GM23338 (cell line): ENCODE data around the gene DPYSL5. TPM values are rescaled to one million over a fixed set of nuclear protein-coding genes. Genes with fewer than 3 reads are reported as not detected.

Source experiments
- ATAC-seq: fragments of 200-7000 bp; cut with Tn5 transposase; 3 replicates; pipeline ENCODE4 v1.9.1; 2020
- DNase-seq: peaks from one replicate; pipeline ENCODE4 v3.0.0-alpha.2; 2015; ENCODE audit warnings: low spot score
- H2AFZ ChIP-seq: fragments of 200-600 bp; sonication (generic); 2 replicates; pipeline ENCODE4 v1.8.0; 2016; ENCODE audit warnings: antibody characterized with exemption, mild to moderate bottlenecking, moderate library complexity
- H3F3A ChIP-seq: fragments of 200-600 bp; sonication (generic); replicated peaks from 2 replicates; pipeline ENCODE4 v1.8.0; 2017; ENCODE audit warnings: antibody characterized with exemption, mixed run types, low read depth
- H3K27ac ChIP-seq: fragments of 200-600 bp; sonication (generic); 2 replicates; pipeline ENCODE4 v1.6.1; 2016; ENCODE audit warnings: low read depth
- H3K27me3 ChIP-seq: fragments of 200-600 bp; sonication (generic); 2 replicates; pipeline ENCODE4 v1.8.0; 2016; ENCODE audit warnings: mild to moderate bottlenecking, mixed run types, moderate library complexity; ENCODE audit not compliant: insufficient read depth
- H3K36me3 ChIP-seq: fragments of 200-600 bp; sonication (generic); 2 replicates; pipeline ENCODE4 v1.8.0; 2016; ENCODE audit warnings: mild to moderate bottlenecking; ENCODE audit not compliant: insufficient read depth
- H3K4me1 ChIP-seq: fragments of 200-600 bp; sonication (generic); 2 replicates; pipeline ENCODE4 v1.8.0; 2016; ENCODE audit warnings: mild to moderate bottlenecking, moderate library complexity; ENCODE audit not compliant: insufficient read depth
- H3K4me2 ChIP-seq: fragments of 200-600 bp; sonication (generic); 2 replicates; pipeline ENCODE4 v1.7.1; 2017; ENCODE audit warnings: mixed run types
- H3K4me3 ChIP-seq: fragments of 200-600 bp; sonication (generic); 2 replicates; pipeline ENCODE4 v1.6.1; 2016; ENCODE audit warnings: mixed run types
- H3K79me2 ChIP-seq: fragments of 200-600 bp; sonication (generic); replicated peaks from 2 replicates; pipeline ENCODE4 v1.8.0; 2017; ENCODE audit warnings: mild to moderate bottlenecking; ENCODE audit not compliant: insufficient read depth
- H3K9me2 ChIP-seq: fragments of 200-600 bp; sonication (generic); 2 replicates; pipeline ENCODE4 v1.8.0; 2017; ENCODE audit not compliant: insufficient read depth
- H4K20me1 ChIP-seq: fragments of 200-600 bp; sonication (generic); replicated peaks from 2 replicates; pipeline ENCODE4 v1.8.0; 2017; ENCODE audit warnings: mild to moderate bottlenecking; ENCODE audit not compliant: insufficient read depth
- H3K27ac Mint-ChIP-seq: 2 replicates; pipeline ENCODE4 v1.8.0; 2020; ENCODE audit warnings: inconsistent platforms, mild to moderate bottlenecking, moderate library complexity, mixed read lengths
- H3K27me3 Mint-ChIP-seq: 3 replicates; pipeline ENCODE4 v1.8.0; 2022; ENCODE audit warnings: low read depth, mild to moderate bottlenecking, moderate library complexity, mixed read lengths, inconsistent platforms; ENCODE audit not compliant: insufficient read depth, poor library complexity
- H3K36me3 Mint-ChIP-seq: 3 replicates; pipeline ENCODE4 v1.8.0; 2021; ENCODE audit warnings: low read depth, mild to moderate bottlenecking, inconsistent platforms, moderate library complexity, mixed read lengths
- H3K4me1 Mint-ChIP-seq: 3 replicates; pipeline ENCODE4 v1.8.0; 2020; ENCODE audit warnings: mild to moderate bottlenecking, inconsistent platforms, mixed read lengths
- H3K4me3 Mint-ChIP-seq: 3 replicates; pipeline ENCODE4 v1.8.0; 2021; ENCODE audit warnings: moderate library complexity, mild to moderate bottlenecking, inconsistent platforms, mixed read lengths
- H3K9me3 Mint-ChIP-seq: 3 replicates; pipeline ENCODE4 v1.8.0; 2020; ENCODE audit warnings: moderate library complexity, mild to moderate bottlenecking, inconsistent platforms, mixed read lengths
- CREB1 ChIP-seq: fragments of 250-450 bp; sonication (Bioruptor Pico); IDR thresholded peaks from 2 replicates; pipeline ENCODE4 v1.5.0; 2020; ENCODE audit warnings: low read depth, mild to moderate bottlenecking, moderate library complexity
- ETS1 ChIP-seq: IDR thresholded peaks from 2 replicates; pipeline ENCODE4 v1.6.1; 2016; ENCODE audit warnings: antibody characterized with exemption
- EZH2 ChIP-seq: fragments of 200-600 bp; sonication (generic); IDR thresholded peaks from one replicate; pipeline ENCODE4 v1.8.0; 2017; ENCODE audit warnings: antibody characterized with exemption, mild to moderate bottlenecking, low read depth; ENCODE audit not compliant: unreplicated experiment
- JUNB ChIP-seq: IDR thresholded peaks from one replicate; pipeline ENCODE4 v1.6.1; 2016; ENCODE audit warnings: antibody characterized with exemption; ENCODE audit not compliant: unreplicated experiment
- NANOG ChIP-seq: IDR thresholded peaks from 2 replicates; pipeline ENCODE4 v1.6.1; 2016; ENCODE audit warnings: antibody characterized with exemption, borderline replicate concordance
- STAT1 ChIP-seq: IDR thresholded peaks from one replicate; pipeline ENCODE4 v1.6.1; 2016; ENCODE audit warnings: antibody characterized with exemption; ENCODE audit not compliant: unreplicated experiment
- ZNF114 ChIP-seq: fragments of 250-450 bp; sonication (Bioruptor Pico); IDR thresholded peaks from 2 replicates; pipeline ENCODE4 v1.5.0; 2020; ENCODE audit warnings: mild to moderate bottlenecking, moderate library complexity
- polyA plus RNA-seq: library from polyadenylated mRNA; unstranded; fragments of >200 nt; fragmentation: Nextera tagmentation; extraction: Ambion mirVana; gene quantifications from 2 replicates; pipeline ENCODE4 v1.2.1, GENCODE V29; 2016
- total RNA-seq: library from RNA; depleted of rRNA; stranded (reverse); fragments of >200 nt; shearing (Covaris generic); gene quantifications from 2 replicates; pipeline ENCODE4 v1.2.3, GENCODE V29; 2014
- TF ChIP-seq, protein P1 (sequence below): IDR thresholded peaks from one replicate; pipeline ENCODE4 v1.6.1; 2018; ENCODE audit warnings: antibody characterized with exemption; ENCODE audit not compliant: unreplicated experiment
- TF ChIP-seq, protein P2 (sequence below), 2 experiments: fragments of 200-600 bp in 1 of 2; sonication (generic) in 1 of 2; conservative IDR thresholded peaks; 2 replicates each; pipeline versions ENCODE4 v1.5.1 to v1.6.1; 2016 to 2017; ENCODE audit warnings: antibody characterized with exemption in 2 of 2, low read depth in 2 of 2, mild to moderate bottlenecking in 2 of 2, moderate library complexity in 1 of 2

DPYSL5 gene
- total and polyA plus RNA-seq, 2 experiments from 2014 or later = 3.1 to 8.1 TPM

GRCh38 chr2:26924731-26925099, 76.8 kb downstream of the DPYSL5 start:
- Histone ChIP-seq H2AFZ (0 out of 2 replicates have a peak overlapping the region, but pooled peaks have one; percentile 14), H3K27me3 (no peaks in the 10 kb centered on the region), H4K20me1 (no peaks in the 10 kb centered on the region), H3K27ac (no peak overlapping the region), H3K79me2 (no peaks in the 10 kb centered on the region), H3K9me2 (no peaks in the 10 kb centered on the region), H3K4me1 (peaks cover 4% of the 10 kb centered on the region; the same call in 1 of the 2 replicates), H3K36me3 (no peaks in the 10 kb centered on the region), H3K4me2 (no peak overlapping the region), H3K4me3 (no peak overlapping the region), H3F3A (no peaks in the 10 kb centered on the region)
- ATAC-seq = peak; percentile 18; the same call in 2 of the 3 replicates
- TF ChIP-seq, protein P1, sequence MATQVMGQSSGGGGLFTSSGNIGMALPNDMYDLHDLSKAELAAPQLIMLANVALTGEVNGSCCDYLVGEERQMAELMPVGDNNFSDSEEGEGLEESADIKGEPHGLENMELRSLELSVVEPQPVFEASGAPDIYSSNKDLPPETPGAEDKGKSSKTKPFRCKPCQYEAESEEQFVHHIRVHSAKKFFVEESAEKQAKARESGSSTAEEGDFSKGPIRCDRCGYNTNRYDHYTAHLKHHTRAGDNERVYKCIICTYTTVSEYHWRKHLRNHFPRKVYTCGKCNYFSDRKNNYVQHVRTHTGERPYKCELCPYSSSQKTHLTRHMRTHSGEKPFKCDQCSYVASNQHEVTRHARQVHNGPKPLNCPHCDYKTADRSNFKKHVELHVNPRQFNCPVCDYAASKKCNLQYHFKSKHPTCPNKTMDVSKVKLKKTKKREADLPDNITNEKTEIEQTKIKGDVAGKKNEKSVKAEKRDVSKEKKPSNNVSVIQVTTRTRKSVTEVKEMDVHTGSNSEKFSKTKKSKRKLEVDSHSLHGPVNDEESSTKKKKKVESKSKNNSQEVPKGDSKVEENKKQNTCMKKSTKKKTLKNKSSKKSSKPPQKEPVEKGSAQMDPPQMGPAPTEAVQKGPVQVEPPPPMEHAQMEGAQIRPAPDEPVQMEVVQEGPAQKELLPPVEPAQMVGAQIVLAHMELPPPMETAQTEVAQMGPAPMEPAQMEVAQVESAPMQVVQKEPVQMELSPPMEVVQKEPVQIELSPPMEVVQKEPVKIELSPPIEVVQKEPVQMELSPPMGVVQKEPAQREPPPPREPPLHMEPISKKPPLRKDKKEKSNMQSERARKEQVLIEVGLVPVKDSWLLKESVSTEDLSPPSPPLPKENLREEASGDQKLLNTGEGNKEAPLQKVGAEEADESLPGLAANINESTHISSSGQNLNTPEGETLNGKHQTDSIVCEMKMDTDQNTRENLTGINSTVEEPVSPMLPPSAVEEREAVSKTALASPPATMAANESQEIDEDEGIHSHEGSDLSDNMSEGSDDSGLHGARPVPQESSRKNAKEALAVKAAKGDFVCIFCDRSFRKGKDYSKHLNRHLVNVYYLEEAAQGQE = no peak
- TF ChIP-seq JUNB = no peak
- Mint-ChIP-seq H3K27ac (no peak overlapping the region), H3K9me3 (no peaks in the 10 kb centered on the region), H3K27me3 (no peaks in the 10 kb centered on the region), H3K4me3 (no peak overlapping the region), H3K4me1 (peaks cover 23% of the 10 kb centered on the region), H3K36me3 (no peaks in the 10 kb centered on the region)
- no peak for DNase-seq

- no peaks in the 10 kb centered on the region for H3K79me2 ChIP-seq
- H4K20me1 ChIP-seq = no peaks in the 10 kb centered on the region
- Mint-ChIP-seq H3K4me1 (peaks cover 23% of the 10 kb centered on the region), H3K9me3 (no peaks in the 10 kb centered on the region), H3K36me3 (no peaks in the 10 kb centered on the region), H3K27ac (no peak overlapping the region), H3K27me3 (no peaks in the 10 kb centered on the region), H3K4me3 (no peak overlapping the region; the same call in 2 of the 3 replicates)
- H3K4me1 ChIP-seq = peaks cover 4% of the 10 kb centered on the region; the same call in 1 of the 2 replicates
- H2AFZ ChIP-seq = 0 out of 2 replicates have a peak overlapping the region, but pooled peaks have one; percentile 14
- H3K27me3 ChIP-seq = no peaks in the 10 kb centered on the region
- H3K9me2 ChIP-seq = no peaks in the 10 kb centered on the region
- H3K4me2 ChIP-seq = peak overlapping the region; percentile 51
- H3K27ac ChIP-seq = no peak overlapping the region
- peak; percentile 75 for ATAC-seq
- H3K36me3 ChIP-seq = no peaks in the 10 kb centered on the region
- H3K4me3 ChIP-seq = no peak overlapping the region
- peak; percentile 56 for DNase-seq
- no peaks in the 10 kb centered on the region for H3F3A ChIP-seq
- TF ChIP-seq JUNB (no peak), EZH2 (no peak), ZNF114 (no peak), ETS1 (no peak), NANOG (no peak), STAT1 (no peak), CREB1 (CRISPR knock-in tag) (no peak)
- TF ChIP-seq, protein P1 = no peak
- TF ChIP-seq, protein P2, sequence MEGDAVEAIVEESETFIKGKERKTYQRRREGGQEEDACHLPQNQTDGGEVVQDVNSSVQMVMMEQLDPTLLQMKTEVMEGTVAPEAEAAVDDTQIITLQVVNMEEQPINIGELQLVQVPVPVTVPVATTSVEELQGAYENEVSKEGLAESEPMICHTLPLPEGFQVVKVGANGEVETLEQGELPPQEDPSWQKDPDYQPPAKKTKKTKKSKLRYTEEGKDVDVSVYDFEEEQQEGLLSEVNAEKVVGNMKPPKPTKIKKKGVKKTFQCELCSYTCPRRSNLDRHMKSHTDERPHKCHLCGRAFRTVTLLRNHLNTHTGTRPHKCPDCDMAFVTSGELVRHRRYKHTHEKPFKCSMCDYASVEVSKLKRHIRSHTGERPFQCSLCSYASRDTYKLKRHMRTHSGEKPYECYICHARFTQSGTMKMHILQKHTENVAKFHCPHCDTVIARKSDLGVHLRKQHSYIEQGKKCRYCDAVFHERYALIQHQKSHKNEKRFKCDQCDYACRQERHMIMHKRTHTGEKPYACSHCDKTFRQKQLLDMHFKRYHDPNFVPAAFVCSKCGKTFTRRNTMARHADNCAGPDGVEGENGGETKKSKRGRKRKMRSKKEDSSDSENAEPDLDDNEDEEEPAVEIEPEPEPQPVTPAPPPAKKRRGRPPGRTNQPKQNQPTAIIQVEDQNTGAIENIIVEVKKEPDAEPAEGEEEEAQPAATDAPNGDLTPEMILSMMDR (conservative IDR thresholded peaks at IDR 0.05; ENCODE audit: low read depth in 2 of 2) = no peak; a peak in 1 of 4 replicates
These were observed 77.3 kb downstream of the DPYSL5 start for GRCh38 chr2:26925100-26925791.
